Activated T-helper 9 cell treated with anti-CD3 and anti-CD28 coated beads, Interleukin-2, amount 50 U/mL, for 16 hours (primary cell): ENCODE results near the gene RDM1.

Experiments
- DNase-seq: peaks from one replicate; pipeline ENCODE4 v3.0.0-alpha.2; 2020; ENCODE audit warnings: low read depth

Gene RDM1

DNA sequence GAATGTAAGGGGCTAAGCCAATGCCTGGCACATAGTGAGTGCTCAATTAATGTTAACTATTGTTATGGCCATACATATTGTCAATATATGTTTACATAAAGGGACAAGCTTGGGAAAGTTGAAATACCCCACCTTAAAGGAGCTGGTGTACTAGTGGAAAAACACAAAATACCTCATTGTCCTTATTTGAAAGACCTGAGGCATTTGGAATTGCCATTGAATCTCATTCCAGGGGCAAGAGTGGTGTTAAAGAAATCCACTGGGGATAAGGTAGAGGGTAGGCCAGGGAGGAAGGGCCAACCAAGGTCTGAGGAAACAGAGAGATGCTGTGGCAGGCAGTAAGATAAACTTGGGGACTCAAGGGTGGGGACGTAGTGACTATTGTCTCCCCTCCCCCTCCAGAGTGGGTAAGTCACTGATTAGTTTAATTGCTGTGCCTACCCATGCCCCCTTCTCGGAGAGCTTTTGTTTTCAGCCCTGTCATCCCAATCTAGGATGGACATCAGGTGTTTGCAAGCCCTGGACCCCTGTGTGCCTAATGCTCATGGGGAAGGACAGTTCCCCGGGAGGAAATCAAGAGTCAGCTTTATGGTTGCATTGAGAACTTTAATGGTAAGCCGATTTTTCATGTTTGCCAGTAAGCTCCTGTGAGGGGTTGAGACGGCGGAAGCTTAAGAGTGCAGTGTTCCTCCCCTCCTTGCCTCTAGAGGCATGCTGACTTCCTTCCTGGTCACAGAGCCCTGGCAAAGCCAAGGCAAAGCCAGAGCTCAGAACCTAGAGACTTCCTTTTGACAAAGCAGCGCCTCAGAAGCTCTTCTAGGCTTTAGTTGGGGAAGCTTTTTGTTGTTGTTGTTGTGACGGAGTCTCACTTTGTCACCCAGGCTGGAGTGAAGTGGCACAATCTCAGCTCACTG lies 59.4 kb downstream of the RDM1 start:
- DNase-seq = no peak

- no peak for DNase-seq
Measured at GRCh38 chr17:35868737-35869136, 61.8 kb downstream of the RDM1 start, which contains the start of gene HEATR9. TSS of gene HEATR9 (minus strand) at chr17:35868891. CDS start at chr17:35868742, 149 bp downstream.
